ENCODE data around the gene P4HA2.
"Not testable (repeated sequence)": the region's sequence is repeated elsewhere in the genome, so short reads cannot be mapped to it uniquely, and the experiment has no call there.

Gene P4HA2

DNA sequence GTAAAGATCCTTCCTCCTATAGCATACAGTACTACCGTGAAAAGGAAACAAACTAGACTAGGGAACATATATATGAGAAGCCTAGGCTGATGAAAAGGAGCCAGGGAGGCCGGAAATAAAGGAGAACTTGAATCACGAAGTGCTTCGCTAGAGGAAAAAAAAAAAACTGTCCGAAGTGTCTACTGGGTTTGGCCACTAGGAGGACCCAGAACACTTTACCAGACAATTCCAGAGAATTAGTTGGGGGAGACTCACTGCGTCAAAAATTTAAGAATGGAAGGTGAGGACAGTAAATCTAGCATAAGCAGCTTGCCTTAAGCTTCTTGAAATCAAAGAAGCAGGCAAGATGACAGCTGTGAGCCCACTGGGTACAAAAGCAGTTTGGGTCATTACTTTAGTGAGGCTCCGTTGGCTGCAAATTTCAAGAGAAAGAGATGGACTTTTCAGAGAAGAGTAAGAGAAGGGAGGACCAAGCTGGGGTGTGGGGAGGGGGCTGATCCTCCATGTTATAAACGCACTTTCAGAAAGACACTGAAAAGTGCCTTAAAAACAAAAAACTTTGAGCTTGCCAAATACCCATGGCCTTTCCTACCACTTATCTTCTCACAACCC is 47.4 kb downstream of the P4HA2 start:
- TF ChIP-seq, protein P1, sequence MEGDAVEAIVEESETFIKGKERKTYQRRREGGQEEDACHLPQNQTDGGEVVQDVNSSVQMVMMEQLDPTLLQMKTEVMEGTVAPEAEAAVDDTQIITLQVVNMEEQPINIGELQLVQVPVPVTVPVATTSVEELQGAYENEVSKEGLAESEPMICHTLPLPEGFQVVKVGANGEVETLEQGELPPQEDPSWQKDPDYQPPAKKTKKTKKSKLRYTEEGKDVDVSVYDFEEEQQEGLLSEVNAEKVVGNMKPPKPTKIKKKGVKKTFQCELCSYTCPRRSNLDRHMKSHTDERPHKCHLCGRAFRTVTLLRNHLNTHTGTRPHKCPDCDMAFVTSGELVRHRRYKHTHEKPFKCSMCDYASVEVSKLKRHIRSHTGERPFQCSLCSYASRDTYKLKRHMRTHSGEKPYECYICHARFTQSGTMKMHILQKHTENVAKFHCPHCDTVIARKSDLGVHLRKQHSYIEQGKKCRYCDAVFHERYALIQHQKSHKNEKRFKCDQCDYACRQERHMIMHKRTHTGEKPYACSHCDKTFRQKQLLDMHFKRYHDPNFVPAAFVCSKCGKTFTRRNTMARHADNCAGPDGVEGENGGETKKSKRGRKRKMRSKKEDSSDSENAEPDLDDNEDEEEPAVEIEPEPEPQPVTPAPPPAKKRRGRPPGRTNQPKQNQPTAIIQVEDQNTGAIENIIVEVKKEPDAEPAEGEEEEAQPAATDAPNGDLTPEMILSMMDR (IDR thresholded peaks at IDR 0.05; ENCODE audit: low read depth, low read length, missing control alignments): peak; percentile 78
- H3K4me3 ChIP-seq (replicated peaks; ENCODE audit: low read depth, low read length): no peak overlapping the region
- peak; percentile 57 for DNase-seq (ENCODE audit: extremely low read depth, low read depth)

DNA sequence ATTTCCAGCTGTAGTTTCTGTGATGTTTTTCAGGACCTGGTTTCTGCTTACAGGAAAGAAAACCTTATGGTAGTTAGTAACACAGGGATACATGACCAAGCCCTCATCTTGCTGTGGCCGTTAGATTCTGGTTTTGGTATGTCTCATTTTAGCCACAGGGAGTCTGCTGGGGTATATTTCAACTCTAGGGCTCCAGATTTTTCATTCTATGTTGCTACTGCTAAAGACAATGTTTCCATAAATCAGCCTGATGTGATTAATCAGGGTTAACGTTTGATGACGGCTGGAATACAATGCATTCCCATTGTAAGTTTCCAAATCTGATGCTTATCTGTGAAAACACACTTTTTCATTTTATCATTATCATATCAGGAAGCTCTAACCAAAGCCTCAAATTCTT is 48.2 kb downstream of the P4HA2 start:
- no peak for DNase-seq (ENCODE audit: extremely low read depth, low read depth)
- TF ChIP-seq, protein P1 (IDR thresholded peaks at IDR 0.05; ENCODE audit: low read depth, low read length, missing control alignments): no peak
- no peak overlapping the region for H3K4me3 ChIP-seq (replicated peaks; ENCODE audit: low read depth, low read length)

DNA sequence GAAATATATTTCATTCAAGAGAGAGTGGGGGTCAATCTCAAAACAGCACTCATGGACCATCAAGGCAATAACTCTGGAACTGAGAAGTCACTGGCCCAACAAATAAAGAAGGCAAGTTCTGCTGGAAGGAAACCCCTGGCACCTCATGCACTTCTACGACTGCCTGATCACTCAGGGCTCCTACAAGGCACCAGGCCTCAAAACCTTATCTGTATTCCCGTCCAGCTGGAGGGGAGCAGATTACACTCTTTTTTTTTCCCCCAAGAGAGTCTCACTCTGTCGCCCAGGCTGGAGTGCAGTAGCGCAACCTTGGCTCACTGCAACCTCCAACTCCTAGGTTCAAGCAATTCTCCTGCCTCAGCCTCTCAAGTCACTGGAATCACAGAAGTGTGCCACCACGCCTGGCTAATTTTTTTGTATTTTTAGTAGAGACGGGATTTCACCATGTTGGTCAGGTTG is 49.9 kb downstream of the P4HA2 start:
- DNase-seq (ENCODE audit: extremely low read depth, low read depth): no peak
- H3K4me3 ChIP-seq (replicated peaks; ENCODE audit: low read depth, low read length): no peak overlapping the region
- TF ChIP-seq, protein P1 (IDR thresholded peaks at IDR 0.05; ENCODE audit: low read depth, low read length, missing control alignments): no peak

DNA sequence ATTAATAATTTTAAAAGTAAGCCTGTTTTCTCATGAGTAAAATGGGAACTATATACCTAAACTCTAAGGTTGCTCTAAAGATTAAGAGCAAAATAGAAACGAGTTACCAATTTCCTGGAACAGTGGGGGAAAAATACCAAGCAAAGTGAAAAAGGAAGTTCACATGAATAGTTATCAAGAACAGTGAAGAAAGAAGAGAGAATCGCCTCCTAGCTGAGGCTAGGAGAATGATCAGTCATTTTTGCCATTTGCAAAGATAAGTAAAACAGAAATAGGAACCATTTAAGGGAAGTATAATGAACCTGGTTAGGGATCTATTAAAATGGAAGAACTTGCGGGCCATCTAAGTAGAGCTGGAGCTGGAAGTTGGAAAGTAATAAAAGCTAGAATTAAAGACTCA is 50.7 kb downstream of the P4HA2 start:
- DNase-seq (ENCODE audit: extremely low read depth, low read depth): no peak
- TF ChIP-seq, protein P1 (IDR thresholded peaks at IDR 0.05; ENCODE audit: low read depth, low read length, missing control alignments): no peak
- H3K4me3 ChIP-seq (replicated peaks; ENCODE audit: low read depth, low read length): no peak overlapping the region

DNA sequence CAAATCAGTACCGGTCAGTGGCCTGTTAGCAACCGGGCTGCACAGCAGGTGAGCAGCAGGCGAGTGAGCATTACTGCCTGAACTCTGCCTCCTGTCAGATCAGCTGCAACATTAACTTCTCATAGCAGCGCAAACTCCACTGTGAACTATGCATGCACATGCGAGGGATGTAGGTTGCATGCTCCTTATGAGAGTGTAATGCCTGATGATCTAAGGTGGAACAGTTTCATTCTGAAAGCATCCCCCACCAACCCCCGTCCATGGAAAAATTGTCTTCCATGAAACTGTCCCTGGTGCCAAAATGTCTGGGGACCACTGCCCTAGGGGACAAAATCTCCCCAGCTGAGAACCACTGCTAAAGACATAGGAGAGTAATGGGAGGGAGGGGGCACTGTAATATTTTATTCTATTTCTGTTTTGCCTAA is 51.1 kb downstream of the P4HA2 start:
- no peak overlapping the region for H3K4me3 ChIP-seq (replicated peaks; ENCODE audit: low read depth, low read length)
- TF ChIP-seq, protein P1 (IDR thresholded peaks at IDR 0.05; ENCODE audit: low read depth, low read length, missing control alignments): no peak
- DNase-seq (ENCODE audit: extremely low read depth, low read depth): no peak

DNA sequence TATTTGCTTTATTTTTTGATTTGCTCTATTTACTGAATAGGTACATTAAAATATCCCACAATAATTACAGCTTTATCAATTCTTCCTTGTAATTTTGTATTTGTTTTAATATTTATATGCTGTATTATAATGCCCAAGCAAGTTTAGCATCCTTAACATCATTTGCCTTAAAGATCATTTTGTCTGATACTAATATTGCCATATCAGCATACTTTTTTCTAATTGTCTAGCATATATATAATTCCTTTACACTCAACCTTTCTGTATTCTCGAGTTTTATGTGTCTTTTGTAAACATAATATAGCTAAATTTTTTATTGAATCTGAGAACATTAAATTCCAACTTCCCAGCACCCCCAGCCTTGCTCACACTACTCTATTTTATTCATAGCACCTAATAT is 64.7 kb downstream of the P4HA2 start:
- DNase-seq (ENCODE audit: extremely low read depth, low read depth): no peak
- H3K4me3 ChIP-seq (replicated peaks; ENCODE audit: low read depth, low read length): no peak overlapping the region

DNA sequence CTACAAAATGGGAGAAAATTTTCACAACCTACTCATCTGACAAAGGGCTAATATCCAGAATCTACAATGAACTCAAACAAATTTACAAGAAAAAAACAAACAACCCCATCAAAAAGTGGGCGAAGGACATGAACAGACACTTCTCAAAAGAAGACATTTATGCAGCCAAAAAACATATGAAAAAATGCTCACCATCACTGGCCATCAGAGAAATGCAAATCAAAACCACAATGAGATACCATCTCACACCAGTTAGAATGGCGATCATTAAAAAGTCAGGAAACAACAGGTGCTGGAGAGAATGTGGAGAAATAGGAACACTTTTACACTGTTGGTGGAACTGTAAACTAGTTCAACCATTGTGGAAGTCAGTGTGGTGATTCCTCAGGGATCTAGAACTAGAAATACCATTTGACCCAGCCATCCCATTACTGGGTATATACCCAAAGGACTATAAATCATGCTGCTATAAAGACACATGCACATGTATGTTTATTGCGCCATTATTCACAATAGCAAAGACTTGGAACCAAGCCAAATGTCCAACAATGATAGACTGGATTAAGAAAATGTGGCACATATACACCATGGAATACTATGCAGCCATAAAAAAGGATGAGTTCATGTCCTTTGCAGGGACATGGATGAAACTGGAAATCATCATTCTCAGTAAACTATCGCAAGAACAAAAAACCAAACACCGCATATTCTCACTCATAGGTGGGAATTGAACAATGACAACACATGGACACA is 65.9 kb downstream of the P4HA2 start:
- H3K4me3 ChIP-seq (replicated peaks; ENCODE audit: low read depth, low read length); DNase-seq (ENCODE audit: extremely low read depth, low read depth): not testable (repeated sequence)

More for the DNA sequence above, 64.7 kb downstream of the P4HA2 start:
- TF ChIP-seq, protein P1 (IDR thresholded peaks at IDR 0.05; ENCODE audit: low read depth, low read length, missing control alignments): no peak

Measured in HFF-Myc (cell line).